ENCODE measurements around the gene ROCK2.

- TF ChIP-seq ZNF384 (IDR thresholded peaks at IDR 0.05) (no peak), PKNOX1 (IDR thresholded peaks at IDR 0.05) (no peak), FOXA1 (IDR thresholded peaks at IDR 0.05) (no peak), SUZ12 (IDR thresholded peaks at IDR 0.05) (no peak), ELF4 (IDR thresholded peaks at IDR 0.05) (no peak), FOXK2 (IDR thresholded peaks at IDR 0.05) (no peak), SP1 (IDR thresholded peaks at IDR 0.05) (no peak), FOXM1 (IDR thresholded peaks at IDR 0.05; ENCODE audit: borderline replicate concordance) (no peak), BHLHE40 (IDR thresholded peaks at IDR 0.05; ENCODE audit: borderline replicate concordance) (no peak)
These were observed 10.1 kb upstream of the ROCK2 start for GRCh38 chr2:11354363-11355154.

Data from HEK293T (cell line).